ENCODE results near the gene ETNK2.

Gene ETNK2

GRCh38 chr1:204151552-204152309 lies at the start of gene ETNK2:
Gene ETNK2 (minus strand): TSS chr1:204152044. CDS start chr1:204151852, 192 bp downstream.
- DNase-seq = no peak

GRCh38 chr1:204201348-204202040 lies 49.6 kb upstream of the ETNK2 start:
- DNase-seq = no peak

GRCh38 chr1:204199579-204199978 lies 47.7 kb upstream of the ETNK2 start:
- DNase-seq = no peak

GRCh38 chr1:204198348-204199340 lies 46.8 kb upstream of the ETNK2 start:
- no peak for DNase-seq

- no peak for DNase-seq
Measured at GRCh38 chr1:204197068-204197467, 45.2 kb upstream of the ETNK2 start.

GRCh38 chr1:204196068-204196795 lies 44.4 kb upstream of the ETNK2 start, which contains the start of gene KISS1:
Gene KISS1 (minus strand): TSS chr1:204196491. CDS start chr1:204192876, 3,615 bp downstream.
- no peak for DNase-seq

- DNase-seq = no peak
Measured at GRCh38 chr1:204194771-204195170, 42.9 kb upstream of the ETNK2 start.

GRCh38 chr1:204194080-204194479 lies 42.2 kb upstream of the ETNK2 start:
- DNase-seq = no peak

- no peak for DNase-seq
Measured at GRCh38 chr1:204192589-204193352, 40.9 kb upstream of the ETNK2 start.

- no peak for DNase-seq
Measured at GRCh38 chr1:204192046-204192445, 40.2 kb upstream of the ETNK2 start.

GRCh38 chr1:204191456-204191855 lies 39.6 kb upstream of the ETNK2 start:
- no peak for DNase-seq

- DNase-seq = no peak
Measured at GRCh38 chr1:204190212-204191211, 38.7 kb upstream of the ETNK2 start.

- no peak for DNase-seq
Measured at GRCh38 chr1:204188959-204189639, 37.3 kb upstream of the ETNK2 start.

- no peak for DNase-seq
Measured at GRCh38 chr1:204186597-204186996, 34.8 kb upstream of the ETNK2 start.

- no peak for DNase-seq
Measured at GRCh38 chr1:204181116-204181515, 29.3 kb upstream of the ETNK2 start.

GRCh38 chr1:204180133-204180532 lies 28.3 kb upstream of the ETNK2 start:
- DNase-seq = no peak

GRCh38 chr1:204178487-204179281 lies 26.8 kb upstream of the ETNK2 start:
- no peak for DNase-seq

- no peak for DNase-seq
Measured at GRCh38 chr1:204177133-204177532, 25.3 kb upstream of the ETNK2 start.

GRCh38 chr1:204176049-204176448 lies 24.2 kb upstream of the ETNK2 start:
- no peak for DNase-seq

Data from DMS 273 treated with DMSO at 0.1 percent for 48 hours (cell line).